ENCODE data around the gene ARHGEF16. TPM values are rescaled to one million over a fixed set of nuclear protein-coding genes. Genes with fewer than 3 reads are reported as not detected.

The ARHGEF16 gene
- polyA plus RNA-seq, 1 of the 3 experiments (the other 2 are of a cell fraction) = 0.18 TPM

DNA sequence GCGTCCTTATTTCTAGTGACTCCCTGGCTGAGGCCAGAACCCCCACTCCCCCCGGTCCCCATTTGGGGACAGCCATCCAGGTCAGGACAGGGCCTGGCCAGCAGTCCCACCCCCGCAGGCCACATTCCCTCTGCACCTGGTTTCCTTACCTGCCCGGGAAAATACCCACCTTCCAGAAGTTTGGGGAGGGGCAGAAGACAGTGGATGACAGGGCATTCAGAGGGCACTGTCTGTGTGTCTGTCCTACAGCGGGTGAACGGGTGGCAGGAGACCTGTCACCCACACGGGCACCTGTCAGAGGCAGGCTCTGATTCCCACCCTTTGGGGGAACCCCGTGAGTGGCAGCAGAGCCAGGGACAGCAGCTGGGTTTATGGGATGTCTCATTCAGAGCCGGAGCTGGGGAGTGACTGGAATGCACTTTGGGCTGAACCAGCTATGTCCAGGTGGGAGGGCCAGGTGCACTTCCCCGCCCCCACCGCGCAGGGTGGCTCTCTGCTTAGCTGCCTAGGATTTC lies 2.0 kb downstream of the ARHGEF16 start:
- H3K4me1 ChIP-seq (ENCODE audit: control insufficient read depth in 1 of 2, insufficient read depth in 2 of 2, low read depth in 1 of 2, low read length in 1 of 2) = peaks cover 0 to 33% of the 10 kb centered on the region in 2 experiments; a peak in 1 of 4 replicates
- no peaks in the 10 kb centered on the region for H3K9me2 ChIP-seq
- no peaks in the 10 kb centered on the region for H3K9me3 ChIP-seq
- no peak overlapping the region for H3K4me2 ChIP-seq
- no peaks in the 10 kb centered on the region for H3K79me2 ChIP-seq (ENCODE audit: insufficient read depth)
- no peaks in the 10 kb centered on the region for H3K36me3 ChIP-seq (replicated peaks in 1 of 2; ENCODE audit: control insufficient read depth in 1 of 2, insufficient read depth in 2 of 2, low read length in 1 of 2)
- no peaks in the 10 kb centered on the region for H4K20me1 ChIP-seq (ENCODE audit: insufficient read depth)
- POLR2A ChIA-PET = no interaction called here
- TF ChIP-seq MEF2A (IDR thresholded peaks at IDR 0.05; ENCODE audit: borderline replicate concordance, low read depth) (no peak), GABPA (IDR thresholded peaks at IDR 0.05; ENCODE audit: low read depth) (no peak), FOSL2 (IDR thresholded peaks at IDR 0.05; ENCODE audit: borderline replicate concordance, low read depth) (no peak), SMC3 (IDR thresholded peaks at IDR 0.05; ENCODE audit: low read depth, low read length) (no peak), TEAD4 (IDR thresholded peaks at IDR 0.05; ENCODE audit: borderline replicate concordance, insufficient read depth) (no peak), EP300 (IDR thresholded peaks at IDR 0.05; ENCODE audit: borderline replicate concordance in 1 of 2, low read depth in 1 of 2, low read length in 1 of 2) (no peak), NRF1 (IDR thresholded peaks at IDR 0.05; ENCODE audit: low read depth, low read length) (no peak), MXI1 (IDR thresholded peaks at IDR 0.05; ENCODE audit: low read depth, low read length) (no peak), YY1 (IDR thresholded peaks at IDR 0.05; ENCODE audit: low read depth) (no peak), TAF1 (IDR thresholded peaks at IDR 0.05; ENCODE audit: borderline replicate concordance, low read depth, low read length) (no peak)
- TF ChIP-seq, protein P1, sequence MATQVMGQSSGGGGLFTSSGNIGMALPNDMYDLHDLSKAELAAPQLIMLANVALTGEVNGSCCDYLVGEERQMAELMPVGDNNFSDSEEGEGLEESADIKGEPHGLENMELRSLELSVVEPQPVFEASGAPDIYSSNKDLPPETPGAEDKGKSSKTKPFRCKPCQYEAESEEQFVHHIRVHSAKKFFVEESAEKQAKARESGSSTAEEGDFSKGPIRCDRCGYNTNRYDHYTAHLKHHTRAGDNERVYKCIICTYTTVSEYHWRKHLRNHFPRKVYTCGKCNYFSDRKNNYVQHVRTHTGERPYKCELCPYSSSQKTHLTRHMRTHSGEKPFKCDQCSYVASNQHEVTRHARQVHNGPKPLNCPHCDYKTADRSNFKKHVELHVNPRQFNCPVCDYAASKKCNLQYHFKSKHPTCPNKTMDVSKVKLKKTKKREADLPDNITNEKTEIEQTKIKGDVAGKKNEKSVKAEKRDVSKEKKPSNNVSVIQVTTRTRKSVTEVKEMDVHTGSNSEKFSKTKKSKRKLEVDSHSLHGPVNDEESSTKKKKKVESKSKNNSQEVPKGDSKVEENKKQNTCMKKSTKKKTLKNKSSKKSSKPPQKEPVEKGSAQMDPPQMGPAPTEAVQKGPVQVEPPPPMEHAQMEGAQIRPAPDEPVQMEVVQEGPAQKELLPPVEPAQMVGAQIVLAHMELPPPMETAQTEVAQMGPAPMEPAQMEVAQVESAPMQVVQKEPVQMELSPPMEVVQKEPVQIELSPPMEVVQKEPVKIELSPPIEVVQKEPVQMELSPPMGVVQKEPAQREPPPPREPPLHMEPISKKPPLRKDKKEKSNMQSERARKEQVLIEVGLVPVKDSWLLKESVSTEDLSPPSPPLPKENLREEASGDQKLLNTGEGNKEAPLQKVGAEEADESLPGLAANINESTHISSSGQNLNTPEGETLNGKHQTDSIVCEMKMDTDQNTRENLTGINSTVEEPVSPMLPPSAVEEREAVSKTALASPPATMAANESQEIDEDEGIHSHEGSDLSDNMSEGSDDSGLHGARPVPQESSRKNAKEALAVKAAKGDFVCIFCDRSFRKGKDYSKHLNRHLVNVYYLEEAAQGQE (IDR thresholded peaks at IDR 0.05; ENCODE audit: low read depth, low read length) = no peak
- H3K9ac ChIP-seq = no peak overlapping the region
- 88% methylated on average over 7 of the region's 12 CpGs for WGBS (ENCODE audit: low lambda C conversion rate)
- H3K4me3 ChIP-seq (ENCODE audit: low read depth in 2 of 2, low read length in 1 of 2) = no peak overlapping the region
- no peaks in the 10 kb centered on the region for H3F3A ChIP-seq (replicated peaks; ENCODE audit: insufficient read depth)
- CTCF ChIA-PET = interaction anchor here (0.8 to 3.7 kb wide), 4 partner anchors 25 to 170 kb away, joined by 3 to 26 read pairs (median 4); no protein-coding TSS in a partner anchor
- H3K27me3 ChIP-seq (ENCODE audit: insufficient read depth) = no peaks in the 10 kb centered on the region
- DNase-seq = no peak
- H2AFZ ChIP-seq (ENCODE audit: low read depth) = no peak overlapping the region
- H3K27ac ChIP-seq (ENCODE audit: low read depth in 2 of 2, low read length in 1 of 2) = no peak overlapping the region

DNA sequence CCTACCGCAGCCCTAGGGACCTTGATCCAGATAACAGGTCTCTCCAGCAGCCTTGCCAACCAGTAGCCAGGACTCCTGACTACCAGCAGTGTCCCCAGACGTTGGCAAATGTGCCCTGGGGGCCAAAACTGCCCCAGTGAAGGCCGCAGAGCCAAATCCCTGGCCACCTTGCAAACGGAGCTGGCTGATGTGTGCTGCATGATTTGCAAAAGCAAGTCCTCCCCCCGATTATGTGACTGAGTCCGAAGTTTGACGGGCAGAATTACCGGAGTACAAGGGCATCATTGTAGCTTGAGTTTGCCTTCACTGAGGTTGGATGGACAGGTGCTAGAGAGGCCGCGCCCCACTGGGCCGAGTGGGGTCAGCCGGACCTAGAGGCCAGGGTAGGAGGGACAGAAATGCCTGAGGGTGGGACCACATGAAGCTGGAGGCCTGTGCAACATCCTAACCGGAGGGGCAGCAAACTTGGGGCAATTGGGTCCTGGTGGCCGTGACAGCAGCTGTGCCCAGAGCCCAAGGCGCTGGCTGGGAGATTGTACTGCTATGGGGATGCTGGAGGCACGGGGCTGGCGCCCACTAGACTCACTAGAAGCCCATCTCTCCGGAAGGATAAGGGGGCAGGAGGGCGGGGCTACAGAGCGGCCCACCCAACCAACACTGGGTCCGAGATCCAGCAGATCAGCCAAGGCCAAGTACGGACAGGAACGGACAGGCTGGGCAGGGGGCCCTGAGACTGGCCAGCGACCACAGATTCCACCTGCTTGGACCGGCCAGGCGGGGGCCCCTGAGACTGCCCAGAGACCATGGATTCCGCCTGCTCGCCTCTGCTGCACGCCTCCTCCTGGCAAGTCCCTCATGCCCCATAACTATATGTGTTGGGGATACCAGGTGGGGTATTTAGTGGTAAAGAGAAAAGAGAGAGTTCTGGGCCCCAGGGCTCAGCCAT lies 2.8 kb downstream of the ARHGEF16 start:
- no peak overlapping the region for H3K9ac ChIP-seq
- H2AFZ ChIP-seq (ENCODE audit: low read depth) = no peak overlapping the region
- H3K9me2 ChIP-seq = no peaks in the 10 kb centered on the region
- 67% methylated on average over 9 of the region's 29 CpGs for WGBS (ENCODE audit: low lambda C conversion rate)
- H3K9me3 ChIP-seq = no peaks in the 10 kb centered on the region
- ChIA-PET POLR2A (no interaction called here), CTCF (interaction anchor here (0.8 to 3.7 kb wide), 5 partner anchors 14 to 170 kb away, joined by 3 to 26 read pairs (median 4); no protein-coding TSS in a partner anchor)
- H3K79me2 ChIP-seq (ENCODE audit: insufficient read depth) = no peaks in the 10 kb centered on the region
- H3K4me3 ChIP-seq (ENCODE audit: low read depth in 2 of 2, low read length in 1 of 2) = no peak overlapping the region
- no peak overlapping the region for H3K27ac ChIP-seq (ENCODE audit: low read depth in 2 of 2, low read length in 1 of 2)
- H3K4me2 ChIP-seq = no peak overlapping the region
- no peak for DNase-seq
- peaks cover 0 to 33% of the 10 kb centered on the region in 2 experiments; a peak in 1 of 4 replicates for H3K4me1 ChIP-seq (ENCODE audit: control insufficient read depth in 1 of 2, insufficient read depth in 2 of 2, low read depth in 1 of 2, low read length in 1 of 2)
- H3K36me3 ChIP-seq (replicated peaks in 1 of 2; ENCODE audit: control insufficient read depth in 1 of 2, insufficient read depth in 2 of 2, low read length in 1 of 2) = no peaks in the 10 kb centered on the region
- no peaks in the 10 kb centered on the region for H3K27me3 ChIP-seq (ENCODE audit: insufficient read depth)
- H3F3A ChIP-seq (replicated peaks; ENCODE audit: insufficient read depth) = no peaks in the 10 kb centered on the region
- H4K20me1 ChIP-seq (ENCODE audit: insufficient read depth) = no peaks in the 10 kb centered on the region
- TF ChIP-seq JUND (IDR thresholded peaks at IDR 0.05) = no peak
- no peak for TF ChIP-seq MEF2A (IDR thresholded peaks at IDR 0.05; ENCODE audit: borderline replicate concordance, low read depth)
- TF ChIP-seq TEAD4 (IDR thresholded peaks at IDR 0.05; ENCODE audit: borderline replicate concordance, insufficient read depth) = no peak
- no peak for TF ChIP-seq SMC3 (IDR thresholded peaks at IDR 0.05; ENCODE audit: low read depth, low read length)
- TF ChIP-seq, protein P2, sequence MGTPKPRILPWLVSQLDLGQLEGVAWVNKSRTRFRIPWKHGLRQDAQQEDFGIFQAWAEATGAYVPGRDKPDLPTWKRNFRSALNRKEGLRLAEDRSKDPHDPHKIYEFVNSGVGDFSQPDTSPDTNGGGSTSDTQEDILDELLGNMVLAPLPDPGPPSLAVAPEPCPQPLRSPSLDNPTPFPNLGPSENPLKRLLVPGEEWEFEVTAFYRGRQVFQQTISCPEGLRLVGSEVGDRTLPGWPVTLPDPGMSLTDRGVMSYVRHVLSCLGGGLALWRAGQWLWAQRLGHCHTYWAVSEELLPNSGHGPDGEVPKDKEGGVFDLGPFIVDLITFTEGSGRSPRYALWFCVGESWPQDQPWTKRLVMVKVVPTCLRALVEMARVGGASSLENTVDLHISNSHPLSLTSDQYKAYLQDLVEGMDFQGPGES (IDR thresholded peaks at IDR 0.05; ENCODE audit: low read depth, low read length) = no peak
- no peak for TF ChIP-seq FOXM1 (IDR thresholded peaks at IDR 0.05; ENCODE audit: low read depth)
- TF ChIP-seq, protein P3, sequence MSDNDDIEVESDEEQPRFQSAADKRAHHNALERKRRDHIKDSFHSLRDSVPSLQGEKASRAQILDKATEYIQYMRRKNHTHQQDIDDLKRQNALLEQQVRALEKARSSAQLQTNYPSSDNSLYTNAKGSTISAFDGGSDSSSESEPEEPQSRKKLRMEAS (IDR thresholded peaks at IDR 0.05; ENCODE audit: low read depth) = no peak
- TF ChIP-seq, protein P4, sequence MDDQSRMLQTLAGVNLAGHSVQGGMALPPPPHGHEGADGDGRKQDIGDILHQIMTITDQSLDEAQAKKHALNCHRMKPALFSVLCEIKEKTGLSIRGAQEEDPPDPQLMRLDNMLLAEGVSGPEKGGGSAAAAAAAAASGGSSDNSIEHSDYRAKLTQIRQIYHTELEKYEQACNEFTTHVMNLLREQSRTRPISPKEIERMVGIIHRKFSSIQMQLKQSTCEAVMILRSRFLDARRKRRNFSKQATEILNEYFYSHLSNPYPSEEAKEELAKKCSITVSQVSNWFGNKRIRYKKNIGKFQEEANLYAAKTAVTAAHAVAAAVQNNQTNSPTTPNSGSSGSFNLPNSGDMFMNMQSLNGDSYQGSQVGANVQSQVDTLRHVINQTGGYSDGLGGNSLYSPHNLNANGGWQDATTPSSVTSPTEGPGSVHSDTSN (IDR thresholded peaks at IDR 0.05) = no peak
- no peak for TF ChIP-seq POLR2AphosphoS5 (IDR thresholded peaks at IDR 0.05; ENCODE audit: low read depth, low read length)
- TF ChIP-seq, protein P5, sequence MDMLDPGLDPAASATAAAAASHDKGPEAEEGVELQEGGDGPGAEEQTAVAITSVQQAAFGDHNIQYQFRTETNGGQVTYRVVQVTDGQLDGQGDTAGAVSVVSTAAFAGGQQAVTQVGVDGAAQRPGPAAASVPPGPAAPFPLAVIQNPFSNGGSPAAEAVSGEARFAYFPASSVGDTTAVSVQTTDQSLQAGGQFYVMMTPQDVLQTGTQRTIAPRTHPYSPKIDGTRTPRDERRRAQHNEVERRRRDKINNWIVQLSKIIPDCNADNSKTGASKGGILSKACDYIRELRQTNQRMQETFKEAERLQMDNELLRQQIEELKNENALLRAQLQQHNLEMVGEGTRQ (IDR thresholded peaks at IDR 0.05; ENCODE audit: borderline replicate concordance, low read depth, low read length) = no peak
- no peak for TF ChIP-seq YY1 (IDR thresholded peaks at IDR 0.05; ENCODE audit: low read depth)

All from SK-N-SH (cell line).